ENCODE data around the gene RPGR.

RPGR gene

DNA sequence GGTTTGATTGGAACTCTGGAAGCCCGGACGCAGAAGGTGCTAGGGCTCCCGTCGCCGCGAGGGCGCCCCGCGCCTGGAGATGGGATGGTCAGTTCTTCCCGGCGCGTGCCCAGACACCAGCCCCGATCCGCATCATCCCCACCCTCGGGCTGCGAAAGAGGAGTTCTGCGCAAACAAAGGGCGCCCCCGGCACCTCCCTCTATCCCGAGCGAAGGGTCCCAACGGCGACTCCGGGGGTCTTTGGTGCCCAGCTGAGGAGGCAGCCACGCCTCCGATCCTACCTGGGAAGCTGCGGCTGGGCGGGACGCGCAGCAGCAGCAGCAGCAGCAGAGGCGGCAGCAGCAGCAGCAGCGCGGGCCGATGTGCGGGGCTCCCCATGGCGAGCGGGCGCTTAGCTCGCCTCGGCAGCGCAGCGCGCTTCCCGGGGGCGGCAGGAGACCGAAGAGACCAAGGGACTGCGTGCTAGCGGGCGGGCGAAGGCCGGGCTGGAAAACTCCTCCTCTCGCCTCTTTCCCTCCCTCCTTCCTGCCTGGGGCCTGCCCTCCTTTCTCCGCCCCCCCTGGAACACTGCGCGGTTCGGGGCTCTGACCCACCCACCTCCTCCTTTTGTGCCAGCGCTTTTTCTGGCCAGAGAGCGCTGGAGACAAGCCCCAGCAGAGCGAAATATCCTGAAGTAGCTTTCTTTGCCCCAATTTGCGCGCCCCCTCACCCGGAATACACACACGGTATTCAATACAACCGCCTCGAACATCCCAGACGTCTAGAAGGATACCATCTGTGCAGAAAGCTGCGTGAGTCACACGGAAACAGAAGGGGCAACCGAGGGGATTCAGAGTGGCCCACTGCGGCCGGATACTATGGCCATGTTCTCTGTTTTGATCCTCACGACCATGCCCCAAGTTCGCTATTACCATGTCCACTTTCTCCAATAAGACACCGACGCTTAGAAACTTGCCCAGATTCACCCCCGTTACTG, 106.6 kb downstream of the RPGR start, which contains the start of gene SRPX:
Gene SRPX (minus strand): TSS at position 457 of the 976 bp plus-strand sequence. CDS start 79 bp downstream, at position 378.
- TF ChIP-seq, protein P1, sequence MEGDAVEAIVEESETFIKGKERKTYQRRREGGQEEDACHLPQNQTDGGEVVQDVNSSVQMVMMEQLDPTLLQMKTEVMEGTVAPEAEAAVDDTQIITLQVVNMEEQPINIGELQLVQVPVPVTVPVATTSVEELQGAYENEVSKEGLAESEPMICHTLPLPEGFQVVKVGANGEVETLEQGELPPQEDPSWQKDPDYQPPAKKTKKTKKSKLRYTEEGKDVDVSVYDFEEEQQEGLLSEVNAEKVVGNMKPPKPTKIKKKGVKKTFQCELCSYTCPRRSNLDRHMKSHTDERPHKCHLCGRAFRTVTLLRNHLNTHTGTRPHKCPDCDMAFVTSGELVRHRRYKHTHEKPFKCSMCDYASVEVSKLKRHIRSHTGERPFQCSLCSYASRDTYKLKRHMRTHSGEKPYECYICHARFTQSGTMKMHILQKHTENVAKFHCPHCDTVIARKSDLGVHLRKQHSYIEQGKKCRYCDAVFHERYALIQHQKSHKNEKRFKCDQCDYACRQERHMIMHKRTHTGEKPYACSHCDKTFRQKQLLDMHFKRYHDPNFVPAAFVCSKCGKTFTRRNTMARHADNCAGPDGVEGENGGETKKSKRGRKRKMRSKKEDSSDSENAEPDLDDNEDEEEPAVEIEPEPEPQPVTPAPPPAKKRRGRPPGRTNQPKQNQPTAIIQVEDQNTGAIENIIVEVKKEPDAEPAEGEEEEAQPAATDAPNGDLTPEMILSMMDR (IDR thresholded peaks at IDR 0.05; ENCODE audit: extremely low read depth, missing control alignments): no peak
- DNase-seq (ENCODE audit: low spot score): no peak

DNA sequence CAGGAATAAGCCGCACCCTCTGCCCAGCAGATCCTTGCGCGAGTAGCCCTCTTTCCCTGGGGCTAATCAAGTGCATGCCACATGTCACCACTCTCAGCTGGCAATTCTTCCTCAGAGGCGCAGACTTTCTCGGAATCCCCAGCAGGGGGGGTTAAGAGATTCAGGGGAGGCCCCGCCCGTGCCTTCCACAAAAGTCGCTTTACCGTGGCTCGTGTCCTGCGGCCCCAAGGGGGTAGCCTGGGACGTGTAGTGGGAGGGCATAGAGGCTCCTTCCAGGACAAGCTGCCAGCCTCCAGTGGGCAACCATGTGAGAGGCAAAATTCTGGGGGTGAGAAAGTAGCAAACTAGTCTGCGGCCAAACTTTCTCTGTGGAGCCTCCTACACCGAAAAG, 107.3 kb downstream of the RPGR start:
- TF ChIP-seq, protein P1 (IDR thresholded peaks at IDR 0.05; ENCODE audit: extremely low read depth, missing control alignments): peak; percentile 10
- peak; percentile 23 for DNase-seq (ENCODE audit: low spot score)
